OCI-LY7 (cell line): ENCODE results near the gene ATP9A. TPM values are rescaled to one million over a fixed set of nuclear protein-coding genes. Genes with fewer than 3 reads are reported as not detected.
"Not testable (repeated sequence)": the region's sequence is repeated elsewhere in the genome, so short reads cannot be mapped to it uniquely, and the experiment has no call there.

Experiments used
- BruUV-seq: library from RNA; stranded (reverse); fragments of 400-500 nt; replicated peaks from 2 replicates; lab custom pipeline; 2021; lab: Mats Ljungman, UMichigan
- CTCF ChIA-PET: fragments of 300-600 bp; sonication (Branson Sonifier 250); formaldehyde crosslinking; loops from one replicate; lab custom pipeline; 2022; ENCODE audit warnings: antibody characterized with exemption; ENCODE audit not compliant: unreplicated experiment; lab: Charles Lee
- POLR2A ChIA-PET: fragments of 300-600 bp; sonication (Branson Sonifier 250); formaldehyde crosslinking; loops from one replicate; lab custom pipeline; 2022; ENCODE audit warnings: antibody characterized with exemption; lab: Charles Lee
- DNase-seq: peaks from one replicate; pipeline ENCODE4 v3.0.0-alpha.2; 2015; ENCODE audit warnings: low spot score
- H2AFZ ChIP-seq: fragments of 200-600 bp; sonication (generic), shearing (Covaris generic); 2 replicates; pipeline ENCODE4 v1.6.1; 2014; ENCODE audit warnings: mild to moderate bottlenecking, antibody characterized with exemption, low read length, moderate library complexity
- H3K27ac ChIP-seq: fragments of 200-600 bp; sonication (generic); 2 replicates; pipeline ENCODE4 v1.5.1; 2014; ENCODE audit warnings: mixed run types, low read depth, mild to moderate bottlenecking, moderate library complexity, low read length, inconsistent platforms; ENCODE audit not compliant: poor library complexity, severe bottlenecking
- H3K36me3 ChIP-seq: fragments of 200-600 bp; sonication (generic); 2 replicates; pipeline ENCODE4 v1.6.1; 2014; ENCODE audit warnings: mild to moderate bottlenecking, antibody characterized with exemption, low read length, moderate library complexity, mixed read lengths; ENCODE audit not compliant: insufficient read depth
- H3K4me1 ChIP-seq: fragments of 200-600 bp; sonication (generic); 2 replicates; pipeline ENCODE4 v1.5.1; 2014; ENCODE audit warnings: mild to moderate bottlenecking, low read length; ENCODE audit not compliant: insufficient read depth, poor library complexity, severe bottlenecking
- H3K4me2 ChIP-seq: fragments of 200-600 bp; sonication (generic); 2 replicates; pipeline ENCODE4 v1.6.1; 2014; ENCODE audit warnings: mild to moderate bottlenecking, low read length
- H3K4me3 ChIP-seq: fragments of 200-600 bp; sonication (generic); 2 replicates; pipeline ENCODE4 v1.5.1; 2014; ENCODE audit warnings: mild to moderate bottlenecking, low read depth, low read length; ENCODE audit not compliant: poor library complexity, severe bottlenecking
- H3K79me2 ChIP-seq: fragments of 200-600 bp; sonication (generic); 2 replicates; pipeline ENCODE4 v1.6.1; 2016; ENCODE audit warnings: low read depth, mild to moderate bottlenecking, low read length, moderate library complexity, mixed read lengths; ENCODE audit not compliant: insufficient read depth
- H3K9me2 ChIP-seq: fragments of 200-600 bp; sonication (generic); 2 replicates; pipeline ENCODE4 v1.6.1; 2016; ENCODE audit warnings: mild to moderate bottlenecking, low read length, mixed read lengths; ENCODE audit not compliant: insufficient read depth
- H3K9me3 ChIP-seq: fragments of 200-600 bp; sonication (generic); 2 replicates; pipeline ENCODE4 v1.6.1; 2014; ENCODE audit warnings: mild to moderate bottlenecking, mixed run types, low read length, mixed read lengths
- H4K20me1 ChIP-seq: fragments of 200-600 bp; sonication (generic); 2 replicates; pipeline ENCODE4 v1.6.1; 2014; ENCODE audit warnings: mild to moderate bottlenecking, antibody characterized with exemption, low read length, moderate library complexity, mixed read lengths; ENCODE audit not compliant: insufficient read depth
- EZH2phosphoT487 ChIP-seq: fragments of 200-600 bp; sonication (generic); IDR thresholded peaks from 2 replicates; pipeline ENCODE4 v1.6.1; 2018; ENCODE audit warnings: low read depth, borderline replicate concordance, mild to moderate bottlenecking, mixed run types, antibody characterized with exemption, low read length, moderate library complexity, mixed read lengths
- intact Hi-C: fragments of 100-400 bp; cut with micrococcal nuclease; formaldehyde crosslinking; loops from one replicate; pipeline ENCODE4 v1.10.0; 2022; ENCODE audit not compliant: unreplicated experiment
- total RNA-seq, 2 experiments: library from RNA; depleted of rRNA in 1 of 2; stranded (reverse); fragments of >200 nt in 1 of 2; shearing (Covaris generic) in 1 of 2; gene quantifications; 2 replicates each; pipeline ENCODE4 v1.2.3, GENCODE V29; 2014 to 2022
- TF ChIP-seq, protein P1 (sequence below): fragments of 200-600 bp; sonication (generic); conservative IDR thresholded peaks from 2 replicates; pipeline ENCODE4 v1.5.1; 2014; ENCODE audit warnings: mild to moderate bottlenecking, antibody characterized with exemption, low read length, moderate library complexity, mixed read lengths

The ATP9A gene
- total RNA-seq, 2 experiments from 2014 or later = 0.67 to 0.85 TPM

DNA sequence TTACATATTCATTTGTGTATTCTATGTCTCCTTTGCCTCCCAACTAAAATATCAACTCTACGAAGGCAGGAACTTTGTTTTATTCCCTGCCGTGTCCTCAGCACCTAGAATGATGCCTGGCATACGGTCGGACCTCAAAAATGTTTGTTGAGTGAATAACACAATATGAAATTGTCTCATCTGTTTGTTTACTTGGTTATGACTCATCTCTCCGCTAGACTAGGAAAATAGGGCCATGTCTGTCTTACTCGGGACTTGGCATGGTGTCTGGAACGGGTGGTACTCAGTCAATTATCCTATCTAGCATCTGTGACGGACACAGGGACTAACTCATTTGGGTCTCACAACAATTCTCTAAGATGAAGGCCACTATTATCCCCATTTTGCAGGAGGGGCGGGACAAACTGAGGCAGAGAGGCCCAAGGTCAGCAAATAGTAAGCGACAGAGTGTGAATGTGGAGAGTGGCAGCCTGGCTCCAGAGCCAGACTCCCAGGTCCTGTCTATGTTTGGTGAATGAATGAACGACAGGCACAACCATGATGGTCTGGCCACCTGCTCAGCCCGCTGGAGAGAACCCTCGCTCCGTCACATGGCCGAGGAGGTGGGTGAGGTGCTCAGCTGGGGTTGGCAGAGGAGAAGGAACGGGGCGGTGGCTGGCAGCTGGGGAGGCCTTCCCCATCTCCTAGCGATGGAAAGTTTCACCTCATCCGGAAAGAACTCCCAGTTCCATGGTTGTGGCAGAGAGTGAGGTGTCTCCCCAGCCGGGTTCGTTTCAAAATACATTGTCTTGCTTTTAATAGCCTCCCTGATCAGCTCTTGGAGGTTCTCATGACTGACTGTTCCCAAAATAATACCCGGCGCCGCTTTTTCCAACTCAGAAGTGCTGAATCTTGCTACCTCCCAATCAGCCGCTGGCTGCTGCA, 198.1 kb downstream of the ATP9A start:
- intact Hi-C loops = no loop called here

DNA sequence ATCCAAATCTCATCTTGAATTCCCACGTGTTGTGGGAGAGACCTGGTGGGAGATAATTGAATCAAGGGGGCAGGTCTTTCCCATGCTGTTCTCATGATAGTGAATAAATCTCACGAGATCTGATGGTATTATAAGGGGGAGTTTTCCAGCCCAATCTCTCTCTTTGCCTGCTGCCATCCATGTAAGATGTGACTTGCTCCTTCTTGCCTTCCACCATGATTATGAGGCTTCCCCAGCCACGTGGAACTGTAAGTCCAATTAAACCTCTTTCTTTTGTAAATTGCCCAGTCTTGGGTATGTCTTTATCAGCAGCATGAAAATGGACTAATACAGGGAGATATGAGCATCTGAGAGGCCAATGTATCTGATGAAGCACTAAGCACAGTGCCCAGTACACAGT, 199.7 kb downstream of the ATP9A start:
- H3K79me2 ChIP-seq, H3K9me3 ChIP-seq, POLR2A ChIA-PET, H2AFZ ChIP-seq, BruUV-seq, H4K20me1 ChIP-seq, intact Hi-C loops, H3K4me1 ChIP-seq, H3K9me2 ChIP-seq, DNase-seq, H3K36me3 ChIP-seq, H3K27ac ChIP-seq, CTCF ChIA-PET, H3K4me2 ChIP-seq, H3K4me3 ChIP-seq: not testable (repeated sequence)

More for the DNA sequence above, 198.1 kb downstream of the ATP9A start:
- TF ChIP-seq, protein P1, sequence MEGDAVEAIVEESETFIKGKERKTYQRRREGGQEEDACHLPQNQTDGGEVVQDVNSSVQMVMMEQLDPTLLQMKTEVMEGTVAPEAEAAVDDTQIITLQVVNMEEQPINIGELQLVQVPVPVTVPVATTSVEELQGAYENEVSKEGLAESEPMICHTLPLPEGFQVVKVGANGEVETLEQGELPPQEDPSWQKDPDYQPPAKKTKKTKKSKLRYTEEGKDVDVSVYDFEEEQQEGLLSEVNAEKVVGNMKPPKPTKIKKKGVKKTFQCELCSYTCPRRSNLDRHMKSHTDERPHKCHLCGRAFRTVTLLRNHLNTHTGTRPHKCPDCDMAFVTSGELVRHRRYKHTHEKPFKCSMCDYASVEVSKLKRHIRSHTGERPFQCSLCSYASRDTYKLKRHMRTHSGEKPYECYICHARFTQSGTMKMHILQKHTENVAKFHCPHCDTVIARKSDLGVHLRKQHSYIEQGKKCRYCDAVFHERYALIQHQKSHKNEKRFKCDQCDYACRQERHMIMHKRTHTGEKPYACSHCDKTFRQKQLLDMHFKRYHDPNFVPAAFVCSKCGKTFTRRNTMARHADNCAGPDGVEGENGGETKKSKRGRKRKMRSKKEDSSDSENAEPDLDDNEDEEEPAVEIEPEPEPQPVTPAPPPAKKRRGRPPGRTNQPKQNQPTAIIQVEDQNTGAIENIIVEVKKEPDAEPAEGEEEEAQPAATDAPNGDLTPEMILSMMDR = no peak
- TF ChIP-seq EZH2phosphoT487 = no peak
- no peak overlapping the region for H3K4me2 ChIP-seq
- H3K79me2 ChIP-seq = no peaks in the 10 kb centered on the region
- no peak overlapping the region for H2AFZ ChIP-seq
- ChIA-PET POLR2A (interaction anchor here (1.3 kb wide), 1 partner anchor 22 kb away, joined by 3 read pairs; no protein-coding TSS in a partner anchor), CTCF (no interaction called here)
- no peaks in the 10 kb centered on the region for H3K9me3 ChIP-seq
- H3K4me3 ChIP-seq = no peak overlapping the region
- no peaks in the 10 kb centered on the region for H3K36me3 ChIP-seq
- H3K9me2 ChIP-seq = no peaks in the 10 kb centered on the region
- H3K27ac ChIP-seq = no peak overlapping the region
- no peaks in the 10 kb centered on the region for H4K20me1 ChIP-seq
- H3K4me1 ChIP-seq = no peaks in the 10 kb centered on the region
- no TSS peak for BruUV-seq
- DNase-seq = no peak

DNA sequence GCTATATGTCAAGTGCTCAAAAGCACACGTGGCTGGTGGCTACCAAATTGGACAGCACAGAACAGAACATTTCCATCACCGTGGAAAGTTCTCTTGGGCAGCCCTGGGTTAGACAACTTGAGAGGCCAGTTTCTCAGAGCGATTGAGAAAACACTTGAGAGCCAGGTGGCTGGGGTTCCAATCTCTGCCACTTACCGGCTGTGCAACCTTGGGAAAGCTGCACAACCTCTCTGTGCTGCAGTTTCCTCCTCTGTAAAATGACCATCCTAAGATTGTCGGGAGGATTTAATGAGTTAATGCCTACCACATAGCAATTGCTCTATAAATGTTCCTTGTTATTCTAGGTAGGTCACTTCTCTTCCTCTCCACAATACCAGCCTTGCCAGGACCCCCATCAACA, 200.6 kb downstream of the ATP9A start:
- intact Hi-C loops = no loop called here
- H3K9me3 ChIP-seq = no peaks in the 10 kb centered on the region
- no peak for TF ChIP-seq EZH2phosphoT487
- TF ChIP-seq, protein P1 = no peak
- BruUV-seq = no TSS peak
- DNase-seq = no peak
- H3K4me2 ChIP-seq = no peak overlapping the region
- CTCF ChIA-PET = no interaction called here
- no peak overlapping the region for H2AFZ ChIP-seq
- H3K27ac ChIP-seq = no peak overlapping the region
- no peaks in the 10 kb centered on the region for H3K36me3 ChIP-seq
- no peak overlapping the region for H3K4me3 ChIP-seq
- H3K4me1 ChIP-seq = no peaks in the 10 kb centered on the region
- POLR2A ChIA-PET = interaction anchor here (0.6 kb wide), 1 partner anchor 16 kb away, joined by 5 read pairs; no protein-coding TSS in a partner anchor
- H4K20me1 ChIP-seq = no peaks in the 10 kb centered on the region
- no peaks in the 10 kb centered on the region for H3K9me2 ChIP-seq
- no peaks in the 10 kb centered on the region for H3K79me2 ChIP-seq
